Retinal pigment epithelial cell (primary cell): ENCODE measurements around the gene GCNT3.
"Not testable (repeated sequence)": the region's sequence is repeated elsewhere in the genome, so short reads cannot be mapped to it uniquely, and the experiment has no call there.

Experiments
- DNase-seq: peaks from one replicate; pipeline ENCODE4 v3.0.0-alpha.2; 2010; ENCODE audit warnings: low read depth
- H3K4me3 ChIP-seq: 2 replicates; pipeline ENCODE4 v1.5.1; 2011; ENCODE audit warnings: mild to moderate bottlenecking, low read length, control low read depth, moderate library complexity
- CTCF ChIP-seq: conservative IDR thresholded peaks from 2 replicates; pipeline ENCODE4 v1.5.1; 2011; ENCODE audit warnings: low read depth, low read length, control low read depth, inconsistent platforms

GCNT3 gene

GRCh38 chr15:59644756-59645155, 33.2 kb downstream of the GCNT3 start:
- TF ChIP-seq CTCF = no peak
- DNase-seq = no peak
- no peak overlapping the region for H3K4me3 ChIP-seq

GRCh38 chr15:59645812-59646211, 34.2 kb downstream of the GCNT3 start:
- DNase-seq, H3K4me3 ChIP-seq: not testable (repeated sequence)

GRCh38 chr15:59646277-59646676, 34.7 kb downstream of the GCNT3 start:
- H3K4me3 ChIP-seq = no peak overlapping the region
- no peak for DNase-seq
- TF ChIP-seq CTCF = no peak

- no peak for TF ChIP-seq CTCF
- no peak overlapping the region for H3K4me3 ChIP-seq
- DNase-seq = no peak
These were observed 35.5 kb downstream of the GCNT3 start for GRCh38 chr15:59647085-59647484.

- no peak overlapping the region for H3K4me3 ChIP-seq
- no peak for DNase-seq
- TF ChIP-seq CTCF = no peak
These were observed 38.0 kb downstream of the GCNT3 start for GRCh38 chr15:59649603-59650002.

- DNase-seq = no peak
- TF ChIP-seq CTCF = no peak
- no peak overlapping the region for H3K4me3 ChIP-seq
These were observed 42.5 kb downstream of the GCNT3 start for GRCh38 chr15:59654046-59654445.

- no peak for TF ChIP-seq CTCF
- DNase-seq = peak; percentile 89
- peak within 1 kb of the TSS; percentile 86 for H3K4me3 ChIP-seq
These were observed 45.5 kb downstream of the GCNT3 start, which contains the start of gene GTF2A2 for GRCh38 chr15:59656897-59657634. Gene GTF2A2, minus strand, starts transcription at chr15:59657515. Its CDS starts 5,238 bp downstream, at chr15:59652277.
